ENCODE results near the gene PKD1. TPM values are rescaled to one million over a fixed set of nuclear protein-coding genes. Genes with fewer than 3 reads are reported as not detected.

Gene PKD1
- total RNA-seq, 1 donor from 2014 or later, result 70.0 TPM

DNA sequence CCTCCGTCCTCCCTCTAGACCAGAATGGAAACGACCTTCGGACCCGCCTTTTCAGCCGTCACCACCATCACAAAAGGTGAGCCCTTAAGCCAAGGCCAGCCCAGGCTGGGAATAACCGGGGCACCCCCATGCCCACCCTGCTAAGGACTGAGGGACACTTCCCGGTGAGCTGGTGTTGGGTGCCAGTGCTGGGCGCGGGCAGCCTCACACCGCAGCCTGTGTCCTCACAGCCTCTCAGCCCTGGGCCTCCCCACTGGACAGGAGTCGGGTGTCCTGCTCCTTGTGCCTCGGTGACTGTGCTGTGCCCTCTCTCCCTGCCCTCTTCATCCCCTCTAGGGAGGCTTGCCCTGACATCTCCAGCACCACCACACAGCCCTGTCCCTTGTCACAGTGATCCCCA lies 30.2 kb upstream of the PKD1 start:
- Mint-ChIP-seq H3K27me3 (ENCODE audit: unreplicated experiment) (no peaks in the 10 kb centered on the region), H3K27ac (ENCODE audit: unreplicated experiment) (peak overlapping the region; percentile 67), H3K4me1 (ENCODE audit: unreplicated experiment) (peaks cover 13% of the 10 kb centered on the region), H3K4me3 (ENCODE audit: unreplicated experiment) (peak overlapping the region; percentile 65), H3K36me3 (ENCODE audit: low read depth, unreplicated experiment) (peaks cover 7% of the 10 kb centered on the region), H3K9me3 (ENCODE audit: unreplicated experiment) (no peaks in the 10 kb centered on the region)
- no peak for DNase-seq (ENCODE audit: low spot score)
- TF ChIP-seq, protein P1, sequence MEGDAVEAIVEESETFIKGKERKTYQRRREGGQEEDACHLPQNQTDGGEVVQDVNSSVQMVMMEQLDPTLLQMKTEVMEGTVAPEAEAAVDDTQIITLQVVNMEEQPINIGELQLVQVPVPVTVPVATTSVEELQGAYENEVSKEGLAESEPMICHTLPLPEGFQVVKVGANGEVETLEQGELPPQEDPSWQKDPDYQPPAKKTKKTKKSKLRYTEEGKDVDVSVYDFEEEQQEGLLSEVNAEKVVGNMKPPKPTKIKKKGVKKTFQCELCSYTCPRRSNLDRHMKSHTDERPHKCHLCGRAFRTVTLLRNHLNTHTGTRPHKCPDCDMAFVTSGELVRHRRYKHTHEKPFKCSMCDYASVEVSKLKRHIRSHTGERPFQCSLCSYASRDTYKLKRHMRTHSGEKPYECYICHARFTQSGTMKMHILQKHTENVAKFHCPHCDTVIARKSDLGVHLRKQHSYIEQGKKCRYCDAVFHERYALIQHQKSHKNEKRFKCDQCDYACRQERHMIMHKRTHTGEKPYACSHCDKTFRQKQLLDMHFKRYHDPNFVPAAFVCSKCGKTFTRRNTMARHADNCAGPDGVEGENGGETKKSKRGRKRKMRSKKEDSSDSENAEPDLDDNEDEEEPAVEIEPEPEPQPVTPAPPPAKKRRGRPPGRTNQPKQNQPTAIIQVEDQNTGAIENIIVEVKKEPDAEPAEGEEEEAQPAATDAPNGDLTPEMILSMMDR (IDR thresholded peaks at IDR 0.05; ENCODE audit: unreplicated experiment), result no peak

DNA sequence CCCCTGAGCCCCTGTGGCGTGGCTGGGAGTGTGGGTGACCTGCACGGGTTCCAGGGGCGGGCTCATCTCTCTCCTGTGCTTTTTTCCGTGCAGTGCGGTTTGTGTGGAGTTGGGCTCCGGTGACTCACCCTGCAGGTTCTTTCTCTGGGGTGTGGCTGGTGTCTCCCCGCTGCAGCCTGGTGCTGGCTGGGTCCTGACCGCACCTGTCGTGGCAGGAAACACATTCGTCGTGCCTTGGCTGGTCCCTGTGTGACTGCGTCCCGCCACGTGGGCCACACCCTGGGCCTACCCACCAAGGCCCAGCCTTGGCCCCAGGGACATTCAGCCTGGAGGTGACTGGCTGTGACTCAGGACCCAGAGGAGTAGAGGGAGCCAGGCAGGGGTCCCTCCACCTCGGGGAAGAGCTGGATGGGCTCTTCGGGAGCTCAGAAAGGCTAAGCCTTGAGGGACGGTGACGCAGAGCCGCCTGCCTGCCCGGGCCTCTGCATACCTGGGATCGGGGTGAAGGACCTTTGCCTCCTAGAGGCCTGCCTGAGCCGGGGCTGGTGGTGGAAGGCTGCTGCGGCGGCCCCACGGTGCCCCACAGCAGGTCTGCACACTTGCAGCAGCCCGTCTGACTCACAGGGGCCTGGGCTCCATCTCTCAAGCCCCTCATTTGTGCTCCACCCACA lies 27.6 kb upstream of the PKD1 start:
- Mint-ChIP-seq H3K9me3 (ENCODE audit: unreplicated experiment) (no peaks in the 10 kb centered on the region), H3K27me3 (ENCODE audit: unreplicated experiment) (no peaks in the 10 kb centered on the region), H3K4me3 (ENCODE audit: unreplicated experiment) (no peak overlapping the region), H3K27ac (ENCODE audit: unreplicated experiment) (no peak overlapping the region), H3K4me1 (ENCODE audit: unreplicated experiment) (peaks cover 12% of the 10 kb centered on the region), H3K36me3 (ENCODE audit: low read depth, unreplicated experiment) (peaks cover 7% of the 10 kb centered on the region)
- no peak for DNase-seq (ENCODE audit: low spot score)
- TF ChIP-seq, protein P1 (IDR thresholded peaks at IDR 0.05; ENCODE audit: unreplicated experiment), result no peak

DNA sequence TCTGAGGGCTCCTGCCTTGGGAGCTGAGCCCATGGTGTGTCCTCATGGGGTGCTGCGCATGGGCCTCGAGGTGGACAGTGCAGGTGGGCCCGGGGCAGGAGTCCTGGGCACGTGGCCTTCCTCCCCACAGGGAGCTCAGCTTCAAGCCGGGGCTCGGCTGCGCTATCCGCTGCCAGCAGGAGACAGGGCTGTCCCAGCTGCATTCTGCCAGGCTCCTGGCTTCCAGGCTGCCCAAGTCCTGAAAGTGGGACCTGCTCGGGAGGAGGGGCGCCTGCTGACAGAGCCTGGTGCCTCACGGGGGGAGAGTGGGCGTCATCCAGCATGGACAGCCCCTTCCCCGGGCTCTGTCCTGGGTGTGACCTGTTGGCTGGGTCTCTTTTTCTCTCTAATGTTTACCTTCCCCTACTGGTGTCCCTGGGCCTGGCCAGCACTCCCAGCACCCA lies 27.0 kb upstream of the PKD1 start:
- no peak overlapping the region for H3K4me3 Mint-ChIP-seq (ENCODE audit: unreplicated experiment)
- TF ChIP-seq, protein P1 (IDR thresholded peaks at IDR 0.05; ENCODE audit: unreplicated experiment), result no peak
- H3K27ac Mint-ChIP-seq (ENCODE audit: unreplicated experiment), result no peak overlapping the region
- no peaks in the 10 kb centered on the region for H3K9me3 Mint-ChIP-seq (ENCODE audit: unreplicated experiment)
- DNase-seq (ENCODE audit: low spot score), result no peak
- peaks cover 16% of the 10 kb centered on the region for H3K4me1 Mint-ChIP-seq (ENCODE audit: unreplicated experiment)
- peaks cover 7% of the 10 kb centered on the region for H3K36me3 Mint-ChIP-seq (ENCODE audit: low read depth, unreplicated experiment)
- no peaks in the 10 kb centered on the region for H3K27me3 Mint-ChIP-seq (ENCODE audit: unreplicated experiment)

DNA sequence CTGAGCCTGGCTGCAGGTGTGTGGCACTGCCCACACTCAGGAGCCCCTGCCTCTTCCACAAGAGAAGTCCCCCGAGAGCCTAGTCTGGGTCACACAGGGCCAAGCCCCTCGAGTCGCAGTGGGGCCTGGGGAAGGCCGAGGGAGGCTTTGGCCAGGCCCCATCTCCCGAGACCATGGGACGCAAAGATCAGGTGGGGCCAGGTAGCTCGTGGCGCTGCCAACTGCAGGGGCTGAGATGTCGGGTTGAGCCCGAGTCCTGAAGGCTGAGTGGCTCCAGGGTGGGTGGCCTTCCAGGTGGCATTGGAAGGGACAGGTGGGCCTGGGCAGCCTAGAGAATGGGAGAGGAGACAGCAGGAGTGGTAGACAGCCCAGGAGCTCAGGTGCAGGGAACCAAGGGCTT lies 26.2 kb upstream of the PKD1 start:
- H3K4me3 Mint-ChIP-seq (ENCODE audit: unreplicated experiment), result no peak overlapping the region
- no peak overlapping the region for H3K27ac Mint-ChIP-seq (ENCODE audit: unreplicated experiment)
- peaks cover 7% of the 10 kb centered on the region for H3K36me3 Mint-ChIP-seq (ENCODE audit: low read depth, unreplicated experiment)
- DNase-seq (ENCODE audit: low spot score), result no peak
- TF ChIP-seq, protein P1 (IDR thresholded peaks at IDR 0.05; ENCODE audit: unreplicated experiment), result no peak
- peaks cover 5% of the 10 kb centered on the region for H3K27me3 Mint-ChIP-seq (ENCODE audit: unreplicated experiment)
- no peaks in the 10 kb centered on the region for H3K9me3 Mint-ChIP-seq (ENCODE audit: unreplicated experiment)
- peaks cover 23% of the 10 kb centered on the region for H3K4me1 Mint-ChIP-seq (ENCODE audit: unreplicated experiment)

DNA sequence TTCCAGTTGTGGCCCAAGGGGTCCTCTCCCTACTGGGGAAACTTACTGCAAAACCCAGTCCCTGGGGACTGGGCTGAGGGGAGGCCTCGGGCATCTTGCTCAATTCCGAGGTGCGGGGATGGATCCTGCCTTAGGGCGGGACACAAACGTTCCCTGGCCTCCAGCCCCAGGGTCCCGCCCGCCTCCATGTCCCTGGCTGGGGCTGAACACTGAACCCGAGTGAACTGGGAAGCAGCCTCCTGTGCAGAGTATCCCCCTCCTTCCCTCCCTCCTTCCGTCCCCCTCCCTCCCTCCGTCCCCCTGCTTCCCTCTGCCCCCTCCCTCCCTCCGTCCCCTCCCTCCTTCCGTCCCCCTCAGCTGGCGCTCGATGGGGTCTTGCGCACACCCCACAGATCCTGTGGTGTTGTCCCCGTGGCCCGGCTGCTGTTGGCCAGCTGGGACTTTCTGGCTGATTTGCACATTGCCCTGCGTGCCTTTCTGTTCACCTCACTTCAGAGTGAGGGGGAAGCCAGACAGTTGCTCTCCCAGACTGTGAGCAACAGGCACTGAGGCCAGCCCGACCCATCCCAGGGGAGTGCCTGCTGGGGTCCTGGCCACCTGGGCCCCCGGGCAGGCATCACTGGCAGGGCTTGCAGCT lies 25.3 kb upstream of the PKD1 start:
- DNase-seq (ENCODE audit: low spot score), result no peak
- Mint-ChIP-seq H3K27ac (ENCODE audit: unreplicated experiment) (no peak overlapping the region), H3K27me3 (ENCODE audit: unreplicated experiment) (peaks cover 12% of the 10 kb centered on the region), H3K36me3 (ENCODE audit: low read depth, unreplicated experiment) (peaks cover 9% of the 10 kb centered on the region), H3K4me3 (ENCODE audit: unreplicated experiment) (no peak overlapping the region), H3K9me3 (ENCODE audit: unreplicated experiment) (no peaks in the 10 kb centered on the region), H3K4me1 (ENCODE audit: unreplicated experiment) (peaks cover 31% of the 10 kb centered on the region)
- TF ChIP-seq, protein P1 (IDR thresholded peaks at IDR 0.05; ENCODE audit: unreplicated experiment), result no peak
